ENCODE results near the gene SCN2A. TPM values are rescaled to one million over a fixed set of nuclear protein-coding genes. Genes with fewer than 3 reads are reported as not detected.
"Not testable (repeated sequence)": the region's sequence is repeated elsewhere in the genome, so short reads cannot be mapped to it uniquely, and the experiment has no call there.

Gene SCN2A
- total RNA-seq, 2 donors from 2014 or later, result 0.13 to 0.56 TPM

DNA sequence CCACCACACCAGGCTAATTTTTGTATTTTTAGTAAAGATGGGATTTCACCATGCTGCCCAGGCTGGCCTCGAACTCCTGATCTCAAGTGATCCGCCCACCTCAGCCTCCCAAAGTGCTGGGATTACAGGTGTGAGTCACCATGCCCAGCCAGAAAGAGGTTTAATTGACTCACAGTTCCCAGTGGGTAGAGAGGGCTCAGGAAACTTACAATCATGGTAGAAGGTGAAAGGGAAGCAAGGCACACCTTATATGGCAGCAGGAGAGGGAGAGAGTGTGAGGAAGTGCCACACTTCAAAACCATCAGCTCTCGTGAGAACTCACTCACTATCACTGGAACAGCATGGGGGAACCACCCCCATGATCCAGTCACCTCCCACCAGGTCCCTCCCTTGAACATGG, 159.4 kb downstream of the SCN2A start:
- ATAC-seq; intact Hi-C loops (cut with DNase I); DNase-seq: not testable (repeated sequence)

DNA sequence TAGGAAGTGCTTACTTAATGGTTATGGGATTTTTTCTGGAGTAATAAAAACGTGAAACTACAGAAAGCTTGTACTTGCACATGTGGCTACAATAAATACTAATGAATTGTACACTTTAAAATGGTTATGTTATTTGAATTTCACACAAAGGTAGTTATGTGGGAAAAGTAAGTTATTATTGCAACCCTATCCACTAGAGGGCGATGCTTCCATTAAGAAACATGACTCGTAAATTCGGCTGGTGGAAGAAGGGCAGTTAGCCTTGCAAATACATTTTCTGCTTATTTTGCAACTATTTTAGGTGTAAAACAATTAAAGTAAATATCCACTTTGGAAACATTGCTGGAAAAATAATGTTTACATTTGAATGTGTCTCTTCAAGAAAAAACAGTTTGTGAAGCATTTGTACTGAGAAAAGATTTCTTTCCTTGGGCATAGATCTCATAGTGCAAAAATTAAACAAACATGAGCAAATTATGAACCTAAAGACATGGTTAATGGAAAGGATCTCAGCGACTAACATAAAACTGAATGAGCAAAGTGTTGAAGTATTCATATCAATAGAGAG, 162.2 kb downstream of the SCN2A start:
- DNase-seq, result no peak
- intact Hi-C loops (cut with DNase I), result loop anchor here (1.0 to 10.0 kb wide), 4 partner anchors 296 to 483 kb away; no protein-coding TSS in a partner anchor
- ATAC-seq, result no peak

GRCh38 chr2:165402162-165402561, 162.9 kb downstream of the SCN2A start:
- DNase-seq, result no peak
- no peak for ATAC-seq
- intact Hi-C loops (cut with DNase I), result loop anchor here in 1 of 2 donors (5.0 to 10.0 kb wide), 2 partner anchors 295 to 483 kb away; no protein-coding TSS in a partner anchor

GRCh38 chr2:165406173-165406572, 167.0 kb downstream of the SCN2A start:
- ATAC-seq, result no peak
- DNase-seq, result no peak
- intact Hi-C loops (cut with DNase I), result loop anchor here in 1 of 2 donors (10.0 kb wide), 1 partner anchor 479 kb away; no protein-coding TSS in a partner anchor

DNA sequence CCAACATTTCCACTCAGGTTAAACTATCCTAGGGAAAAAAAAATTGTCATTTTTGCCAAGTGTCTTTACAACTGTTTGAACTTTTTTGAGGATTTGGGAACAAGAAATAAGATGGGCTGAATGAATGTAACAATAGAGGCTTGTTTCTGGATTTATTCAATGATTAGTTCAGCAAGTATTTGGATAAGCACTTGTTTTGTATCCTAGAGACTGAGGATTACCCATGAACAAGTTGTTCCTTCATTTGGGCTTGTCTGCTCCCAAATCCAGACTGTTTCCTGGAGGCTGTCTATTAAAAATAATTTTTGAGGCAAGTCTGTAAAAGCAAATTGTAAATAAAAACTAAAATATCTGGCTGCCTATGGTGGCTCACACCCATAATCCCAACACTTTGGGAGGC, 168.3 kb downstream of the SCN2A start:
- ATAC-seq, result peak in 1 of 2 donors; percentile 41
- DNase-seq, result no peak
- intact Hi-C loops (cut with DNase I), result loop anchor here in 1 of 2 donors (10.0 kb wide), 1 partner anchor 477 kb away; no protein-coding TSS in a partner anchor

GRCh38 chr2:165408186-165408585, 169.0 kb downstream of the SCN2A start:
- intact Hi-C loops (cut with DNase I), result loop anchor here in 1 of 2 donors (10.0 kb wide), 1 partner anchor 477 kb away; no protein-coding TSS in a partner anchor
- DNase-seq (no peak), ATAC-seq (peak in 1 of 2 donors; percentile 58)

GRCh38 chr2:165410276-165410675, 171.1 kb downstream of the SCN2A start:
- intact Hi-C loops (cut with DNase I), result no loop called here

DNA sequence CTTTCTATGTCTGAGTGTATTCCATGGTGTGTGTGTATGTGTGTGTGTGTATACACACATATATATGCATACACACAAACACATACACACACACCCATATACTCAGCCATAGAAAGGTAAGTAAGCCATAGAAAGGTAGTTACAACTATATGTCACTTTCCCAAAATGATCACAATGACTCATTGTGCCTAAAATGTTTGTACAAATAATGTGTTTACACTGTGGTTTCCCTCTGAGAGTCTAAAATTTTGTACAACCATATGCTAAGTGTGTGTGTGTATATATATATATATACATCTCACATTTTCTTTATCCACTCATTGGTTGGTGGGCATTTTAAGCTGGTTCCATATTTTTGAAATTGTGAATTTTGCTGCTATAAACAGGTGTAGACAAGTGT, 175.0 kb downstream of the SCN2A start:
- ATAC-seq (no peak), DNase-seq (no peak)
- intact Hi-C loops (cut with DNase I), result no loop called here

More at GRCh38 chr2:165410276-165410675, 171.1 kb downstream of the SCN2A start:
- DNase-seq, result no peak
- ATAC-seq, result no peak

- intact Hi-C loops (cut with DNase I), result no loop called here
- ATAC-seq (no peak), DNase-seq (no peak)
Measured at GRCh38 chr2:165417009-165417408, 177.8 kb downstream of the SCN2A start.

DNA sequence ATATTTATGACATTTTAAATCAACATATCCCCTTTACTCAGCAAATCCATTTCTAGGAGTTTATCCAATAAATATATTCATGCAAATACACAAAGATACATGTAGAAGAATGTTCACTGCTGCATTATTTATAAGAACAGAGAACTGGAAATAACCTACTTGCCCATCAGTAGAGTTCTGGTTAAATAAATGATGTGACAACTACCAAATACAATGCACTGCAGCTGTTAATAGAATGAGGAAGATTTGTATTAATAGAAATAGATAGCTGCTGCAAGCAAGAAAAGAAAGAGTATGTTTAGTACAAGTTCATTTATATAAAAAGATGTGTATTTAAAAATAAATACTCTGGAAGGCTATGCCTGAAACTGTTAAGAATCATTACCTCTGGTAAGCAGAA, 181.0 kb downstream of the SCN2A start:
- no peak for ATAC-seq
- intact Hi-C loops (cut with DNase I), result no loop called here
- no peak for DNase-seq

DNA sequence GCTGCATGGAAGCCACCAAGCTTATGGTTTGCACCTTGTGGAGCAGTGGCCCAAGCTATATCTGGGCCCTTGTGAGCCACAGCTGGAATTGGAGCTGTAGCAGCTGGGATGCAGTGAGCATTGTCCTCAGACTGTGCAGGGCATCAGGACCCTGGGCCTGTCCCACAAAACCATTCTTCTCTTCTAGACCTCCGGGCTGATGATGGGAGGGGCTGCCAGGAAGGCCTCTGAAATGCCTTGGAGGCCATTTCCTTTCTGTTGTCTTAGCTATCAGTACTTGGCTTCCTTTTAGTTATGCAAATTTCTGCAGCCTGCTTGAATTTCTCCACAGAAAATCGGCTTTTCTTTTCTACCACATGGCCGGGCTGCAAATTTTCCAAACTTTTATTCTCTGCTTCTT, 183.9 kb downstream of the SCN2A start:
- DNase-seq (no peak), ATAC-seq (no peak)
- intact Hi-C loops (cut with DNase I), result no loop called here

DNA sequence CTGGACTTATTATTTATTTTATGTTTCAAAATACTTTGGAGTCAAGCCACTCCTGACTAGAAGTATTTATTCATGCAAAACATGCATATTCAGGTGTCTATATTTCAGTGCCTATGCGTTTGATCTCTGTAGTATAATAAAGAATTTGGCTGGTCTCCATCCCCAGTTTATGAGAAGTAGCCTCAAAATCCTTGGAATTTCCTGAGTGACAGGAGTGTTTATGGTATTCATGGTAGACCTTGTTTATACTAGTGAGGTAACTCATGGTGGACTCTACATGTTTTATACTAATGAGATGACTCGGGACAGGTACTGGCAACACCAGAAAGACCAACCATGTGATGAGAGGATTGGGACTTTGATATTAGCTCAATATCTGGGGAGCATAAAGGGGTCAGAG, 186.3 kb downstream of the SCN2A start:
- DNase-seq, result no peak
- intact Hi-C loops (cut with DNase I), result no loop called here
- no peak for ATAC-seq

GRCh38 chr2:165427686-165428085, 188.5 kb downstream of the SCN2A start:
- ATAC-seq (no peak), DNase-seq (no peak)
- intact Hi-C loops (cut with DNase I), result no loop called here

- DNase-seq (no peak), ATAC-seq (no peak)
- intact Hi-C loops (cut with DNase I), result no loop called here
Measured at GRCh38 chr2:165428926-165429325, 189.7 kb downstream of the SCN2A start.

DNA sequence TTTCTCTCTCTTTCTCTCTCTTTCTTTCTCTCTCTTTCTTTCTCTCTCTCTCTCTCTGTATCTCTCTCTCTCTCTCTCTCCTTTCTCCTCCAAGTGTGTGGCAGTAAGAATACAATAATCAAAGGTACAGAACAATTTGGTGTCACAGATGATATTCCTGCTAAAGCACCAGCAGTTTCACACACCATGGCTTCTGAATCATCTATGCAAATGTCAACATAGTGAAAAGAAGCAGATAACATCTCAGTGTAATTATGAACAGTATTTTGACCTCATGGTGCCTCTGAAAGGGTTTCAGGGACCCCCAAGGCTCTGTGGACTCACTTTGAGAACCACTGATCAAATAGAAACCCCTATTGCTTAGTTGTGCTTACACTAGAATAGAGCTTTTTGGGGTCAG, 191.8 kb downstream of the SCN2A start:
- intact Hi-C loops (cut with DNase I), result no loop called here
- ATAC-seq (no peak), DNase-seq (no peak)

DNA sequence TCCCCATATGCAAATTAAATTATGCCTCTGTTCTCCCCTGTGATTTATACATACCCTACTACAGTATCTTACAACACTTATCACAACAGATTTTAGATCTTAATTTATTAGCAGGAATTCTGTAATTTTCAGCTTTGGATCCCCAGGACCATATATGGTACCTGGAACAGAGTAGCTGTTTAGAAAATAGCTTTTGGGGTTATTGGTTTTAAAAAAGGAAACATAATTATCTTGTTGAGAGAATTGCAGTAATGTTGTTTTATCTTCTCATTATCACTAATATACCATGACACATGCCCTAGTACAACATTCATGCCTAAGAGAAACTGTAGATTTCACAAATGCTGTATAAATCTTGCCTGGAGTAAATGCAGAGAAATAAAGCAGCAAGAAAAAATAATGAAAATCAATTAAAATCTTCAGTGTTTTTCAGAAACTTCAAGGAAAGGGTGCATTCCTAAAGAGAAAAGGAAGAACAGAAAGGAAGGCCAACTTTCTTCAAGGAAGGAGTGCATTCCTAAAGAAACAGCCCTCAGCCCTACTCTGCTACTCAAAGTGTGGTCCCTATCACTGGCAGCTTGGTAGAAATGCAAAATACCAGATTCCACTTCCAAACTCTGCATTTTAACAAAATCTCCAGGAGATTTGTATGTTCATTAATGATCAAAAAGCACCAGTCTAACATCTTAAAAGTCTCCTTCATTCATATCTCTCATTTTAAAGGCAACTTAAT, 193.2 kb downstream of the SCN2A start:
- ATAC-seq, result no peak
- intact Hi-C loops (cut with DNase I), result no loop called here
- DNase-seq, result no peak

DNA sequence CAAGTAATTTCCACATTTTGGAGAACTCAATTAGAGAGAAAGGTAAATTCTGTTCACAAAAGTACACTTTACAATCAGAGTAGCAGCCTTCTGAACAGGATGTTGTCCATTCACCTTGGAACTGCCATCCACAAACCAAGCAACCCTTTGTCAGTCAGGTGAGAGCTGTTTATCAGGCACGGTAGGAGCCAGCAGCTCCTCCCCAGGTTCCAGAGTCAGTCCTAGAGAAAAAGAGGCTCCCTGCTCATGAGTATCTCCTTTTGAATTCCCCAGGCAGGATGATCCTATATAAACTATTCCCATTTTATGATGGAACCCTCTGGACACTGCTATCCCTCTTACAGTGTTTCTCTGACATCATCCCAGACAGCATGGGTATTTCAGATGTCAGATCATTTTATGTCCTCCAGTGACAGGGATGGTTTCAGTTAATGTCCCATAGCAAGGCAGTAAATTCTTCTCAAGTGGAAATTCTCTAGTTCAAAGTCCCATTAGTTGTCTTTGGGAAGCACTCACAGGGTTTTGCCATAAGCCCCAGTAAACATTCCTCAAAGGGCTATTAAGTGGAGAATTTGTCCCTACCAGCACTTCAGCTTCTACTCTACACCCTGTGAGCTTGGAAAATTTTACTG, 195.8 kb downstream of the SCN2A start:
- no peak for ATAC-seq
- intact Hi-C loops (cut with DNase I), result no loop called here
- DNase-seq, result no peak

DNA sequence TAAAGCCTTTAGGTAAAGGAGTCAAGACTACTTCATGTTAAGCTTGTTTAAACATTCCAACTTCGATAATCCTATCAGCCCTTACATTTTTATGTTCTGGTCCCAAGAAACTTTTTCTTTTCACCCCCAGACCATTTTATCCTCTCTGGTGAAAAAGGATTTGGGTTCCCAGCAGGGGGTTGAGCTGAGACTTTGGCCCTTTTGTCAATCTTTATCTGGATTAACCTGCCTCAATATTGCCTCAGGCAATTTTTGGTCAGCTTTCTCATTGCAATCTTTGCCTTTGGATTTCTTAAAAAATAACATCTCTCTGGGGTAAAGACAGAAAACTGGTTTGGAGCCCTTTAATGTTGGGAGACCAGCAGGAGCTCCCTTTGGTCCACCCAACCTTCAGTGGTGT, 196.4 kb downstream of the SCN2A start:
- intact Hi-C loops (cut with DNase I), result no loop called here
- DNase-seq, result no peak
- no peak for ATAC-seq

DNA sequence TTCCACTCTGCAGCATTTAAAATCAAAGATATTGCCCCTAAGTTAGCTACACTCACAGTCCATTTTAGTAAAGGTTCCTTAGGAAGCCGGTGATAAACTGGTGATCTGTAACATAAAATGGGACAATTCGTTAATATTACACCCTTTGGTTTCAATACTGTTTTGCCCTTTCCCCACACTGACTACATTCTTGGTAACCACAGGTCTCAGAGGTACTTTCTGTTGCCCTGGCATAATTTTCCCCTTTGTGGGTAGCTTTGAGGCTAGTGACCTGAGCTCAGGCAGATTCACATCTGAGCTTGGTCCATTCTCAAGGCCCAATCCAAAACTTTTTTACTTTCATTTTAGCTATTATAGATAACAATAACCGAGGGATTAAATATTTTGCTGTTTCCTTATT, 197.3 kb downstream of the SCN2A start:
- ATAC-seq, result no peak
- intact Hi-C loops (cut with DNase I), result no loop called here

DNA sequence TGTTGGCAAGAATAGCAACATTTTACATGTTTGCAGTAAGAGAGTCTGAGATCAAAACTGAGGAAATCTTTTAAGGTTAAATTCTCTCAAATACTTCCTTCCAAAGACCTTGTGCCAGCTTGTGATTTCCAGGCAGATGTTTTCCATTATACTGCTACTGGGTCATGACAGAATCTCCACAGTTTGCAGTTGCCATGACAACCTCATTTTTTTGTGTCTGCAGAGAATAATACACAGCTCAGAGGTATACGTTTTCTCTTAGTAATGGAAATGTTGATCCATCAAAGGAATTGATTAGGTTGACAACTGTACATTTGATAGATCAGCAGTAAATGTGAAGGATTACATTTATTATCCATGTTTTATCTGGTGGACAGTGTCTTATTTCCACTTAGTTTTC, 201.2 kb downstream of the SCN2A start:
- ATAC-seq (no peak), DNase-seq (no peak)
- intact Hi-C loops (cut with DNase I), result no loop called here

More for the DNA sequence above, 197.3 kb downstream of the SCN2A start:
- DNase-seq, result no peak
